ENCODE results near the gene PATJ.

DNA sequence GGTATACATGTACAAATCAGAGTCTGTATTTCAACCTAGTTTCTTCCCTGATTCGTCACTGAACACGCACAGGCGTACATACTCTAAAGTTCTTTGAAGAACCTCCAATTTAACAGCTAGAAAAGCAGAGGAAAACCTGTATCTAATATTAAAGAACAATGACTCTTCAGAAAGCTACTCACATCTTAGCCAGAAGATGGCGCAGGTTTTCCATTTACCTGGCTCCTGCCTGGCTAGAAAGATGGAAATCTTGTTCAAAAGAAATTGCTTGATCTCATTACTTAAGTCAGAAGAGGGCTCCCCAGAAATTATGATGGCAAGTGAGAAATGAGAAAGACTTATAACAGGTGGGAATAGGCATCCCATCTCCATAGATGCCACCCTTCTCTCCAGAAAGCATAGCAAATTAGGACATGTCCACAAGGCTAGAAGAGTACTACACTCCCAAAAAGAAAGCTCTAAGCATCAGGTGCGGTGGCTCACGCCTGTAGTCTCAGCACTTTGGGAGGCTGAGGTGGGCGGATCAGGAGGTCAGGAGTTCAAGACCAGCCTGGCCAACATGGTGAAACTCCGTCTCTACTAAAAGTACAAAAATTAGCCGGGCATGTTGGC, 433.4 kb downstream of the PATJ start:
- TF ChIP-seq, protein P1, sequence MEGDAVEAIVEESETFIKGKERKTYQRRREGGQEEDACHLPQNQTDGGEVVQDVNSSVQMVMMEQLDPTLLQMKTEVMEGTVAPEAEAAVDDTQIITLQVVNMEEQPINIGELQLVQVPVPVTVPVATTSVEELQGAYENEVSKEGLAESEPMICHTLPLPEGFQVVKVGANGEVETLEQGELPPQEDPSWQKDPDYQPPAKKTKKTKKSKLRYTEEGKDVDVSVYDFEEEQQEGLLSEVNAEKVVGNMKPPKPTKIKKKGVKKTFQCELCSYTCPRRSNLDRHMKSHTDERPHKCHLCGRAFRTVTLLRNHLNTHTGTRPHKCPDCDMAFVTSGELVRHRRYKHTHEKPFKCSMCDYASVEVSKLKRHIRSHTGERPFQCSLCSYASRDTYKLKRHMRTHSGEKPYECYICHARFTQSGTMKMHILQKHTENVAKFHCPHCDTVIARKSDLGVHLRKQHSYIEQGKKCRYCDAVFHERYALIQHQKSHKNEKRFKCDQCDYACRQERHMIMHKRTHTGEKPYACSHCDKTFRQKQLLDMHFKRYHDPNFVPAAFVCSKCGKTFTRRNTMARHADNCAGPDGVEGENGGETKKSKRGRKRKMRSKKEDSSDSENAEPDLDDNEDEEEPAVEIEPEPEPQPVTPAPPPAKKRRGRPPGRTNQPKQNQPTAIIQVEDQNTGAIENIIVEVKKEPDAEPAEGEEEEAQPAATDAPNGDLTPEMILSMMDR (optimal IDR thresholded peaks at IDR 0.05 in 1 of 3, IDR thresholded peaks at IDR 0.05 in 1 of 3, conservative IDR thresholded peaks at IDR 0.05 in 1 of 3; ENCODE audit: extremely low read depth in 1 of 3, insufficient read depth in 2 of 3, low read length in 3 of 3): peak; percentile 39 to 77 (median 71)
- no peak for TF ChIP-seq EZH2 (IDR thresholded peaks at IDR 0.05; ENCODE audit: low read length)

Data from keratinocyte (primary cell).